ENCODE data around the gene WDR7. TPM values are rescaled to one million over a fixed set of nuclear protein-coding genes. Genes with fewer than 3 reads are reported as not detected.
"Not testable (repeated sequence)": the region's sequence is repeated elsewhere in the genome, so short reads cannot be mapped to it uniquely, and the experiment has no call there.

WDR7 gene
- total RNA-seq, 1 experiment from 2014 or later, result 11.0 TPM

- Histone ChIP-seq H3K27ac (no peak overlapping the region), H3K27me3 (replicated peaks) (no peaks in the 10 kb centered on the region), H3K36me3 (no peaks in the 10 kb centered on the region), H3K4me1 (replicated peaks) (peaks cover 17% of the 10 kb centered on the region), H3K9me3 (replicated peaks) (peaks cover 2% of the 10 kb centered on the region; the same call in 1 of the 2 replicates), H3K4me3 (no peak overlapping the region)
- no peak for DNase-seq (ENCODE audit: low read depth in 1 of 2, low spot score in 2 of 2)
These were observed 7.8 kb upstream of the WDR7 start for GRCh38 chr18:56643381-56643780.

GRCh38 chr18:56645415-56646016 lies 5.6 kb upstream of the WDR7 start:
- no peak for DNase-seq (ENCODE audit: low read depth in 1 of 2, low spot score in 2 of 2)

GRCh38 chr18:56647071-56647470 lies 4.1 kb upstream of the WDR7 start:
- Histone ChIP-seq H3K9me3 (replicated peaks) (no peaks in the 10 kb centered on the region), H3K36me3 (no peaks in the 10 kb centered on the region), H3K4me3 (no peak overlapping the region), H3K27ac (no peak overlapping the region), H3K4me1 (replicated peaks) (peaks cover 10% of the 10 kb centered on the region), H3K27me3 (replicated peaks) (no peaks in the 10 kb centered on the region)
- DNase-seq (ENCODE audit: low read depth in 1 of 2, low spot score in 2 of 2), result no peak

More at GRCh38 chr18:56645415-56646016, 5.6 kb upstream of the WDR7 start:
- Histone ChIP-seq H3K27ac (no peak overlapping the region), H3K27me3 (replicated peaks) (no peaks in the 10 kb centered on the region), H3K36me3 (no peaks in the 10 kb centered on the region), H3K4me1 (replicated peaks) (peaks cover 12% of the 10 kb centered on the region), H3K4me3 (no peak overlapping the region), H3K9me3 (replicated peaks) (no peaks in the 10 kb centered on the region)

GRCh38 chr18:56647951-56648893 lies 2.9 kb upstream of the WDR7 start:
- H3K27me3 ChIP-seq (replicated peaks), result no peaks in the 10 kb centered on the region
- no peak overlapping the region for H3K4me3 ChIP-seq
- no peak overlapping the region for H3K27ac ChIP-seq
- no peak for DNase-seq (ENCODE audit: low read depth in 1 of 2, low spot score in 2 of 2)
- no peaks in the 10 kb centered on the region for H3K36me3 ChIP-seq
- H3K9me3 ChIP-seq (replicated peaks), result no peaks in the 10 kb centered on the region
- peaks cover 9% of the 10 kb centered on the region for H3K4me1 ChIP-seq (replicated peaks)

- Histone ChIP-seq H3K27me3 (replicated peaks) (no peaks in the 10 kb centered on the region), H3K4me1 (replicated peaks) (peaks cover 9% of the 10 kb centered on the region), H3K36me3 (no peaks in the 10 kb centered on the region), H3K27ac (no peak overlapping the region), H3K4me3 (no peak overlapping the region), H3K9me3 (replicated peaks) (no peaks in the 10 kb centered on the region)
- DNase-seq (ENCODE audit: low read depth in 1 of 2, low spot score in 2 of 2), result no peak
These were observed 1.2 kb upstream of the WDR7 start for GRCh38 chr18:56649996-56650395.

GRCh38 chr18:56651771-56652092 lies 573 bp downstream of the WDR7 start:
- H3K27me3 ChIP-seq (replicated peaks), result no peaks in the 10 kb centered on the region
- H3K27ac ChIP-seq, result no peak overlapping the region
- H3K4me1 ChIP-seq (replicated peaks), result peaks cover 9% of the 10 kb centered on the region
- no peaks in the 10 kb centered on the region for H3K9me3 ChIP-seq (replicated peaks)
- DNase-seq (ENCODE audit: low read depth in 1 of 2, low spot score in 2 of 2), result no peak
- H3K36me3 ChIP-seq, result no peaks in the 10 kb centered on the region
- peak overlapping the region; percentile 64 for H3K4me3 ChIP-seq

- Histone ChIP-seq H3K36me3 (peaks cover 3% of the 10 kb centered on the region; the same call in 1 of the 2 replicates), H3K4me3 (no peak overlapping the region), H3K9me3 (replicated peaks) (no peaks in the 10 kb centered on the region), H3K4me1 (replicated peaks) (peaks cover 9% of the 10 kb centered on the region), H3K27ac (no peak overlapping the region), H3K27me3 (replicated peaks) (no peaks in the 10 kb centered on the region)
- no peak for DNase-seq (ENCODE audit: low read depth in 1 of 2, low spot score in 2 of 2)
These were observed 1.6 kb downstream of the WDR7 start for GRCh38 chr18:56652802-56653201.

- not testable (repeated sequence) for H3K9me3 ChIP-seq (replicated peaks); H3K4me1 ChIP-seq (replicated peaks); H3K4me3 ChIP-seq; H3K27me3 ChIP-seq (replicated peaks); DNase-seq (ENCODE audit: low read depth in 1 of 2, low spot score in 2 of 2); H3K27ac ChIP-seq; H3K36me3 ChIP-seq
These were observed 3.1 kb downstream of the WDR7 start for GRCh38 chr18:56654280-56654679.

- Histone ChIP-seq H3K36me3 (peaks cover 3% of the 10 kb centered on the region; the same call in 1 of the 2 replicates), H3K9me3 (replicated peaks) (no peaks in the 10 kb centered on the region), H3K4me1 (replicated peaks) (peaks cover 4% of the 10 kb centered on the region; the same call in 1 of the 2 replicates), H3K27ac (no peak overlapping the region), H3K27me3 (replicated peaks) (no peaks in the 10 kb centered on the region), H3K4me3 (no peak overlapping the region)
- no peak for DNase-seq (ENCODE audit: low read depth in 1 of 2, low spot score in 2 of 2)
These were observed 7.1 kb downstream of the WDR7 start for GRCh38 chr18:56658261-56658660.

GRCh38 chr18:56659111-56659510 lies 8.0 kb downstream of the WDR7 start:
- Histone ChIP-seq H3K27me3 (replicated peaks) (no peaks in the 10 kb centered on the region), H3K9me3 (replicated peaks) (no peaks in the 10 kb centered on the region), H3K36me3 (peaks cover 3% of the 10 kb centered on the region; the same call in 1 of the 2 replicates), H3K4me1 (replicated peaks) (peaks cover 4% of the 10 kb centered on the region; the same call in 1 of the 2 replicates), H3K27ac (no peak overlapping the region), H3K4me3 (no peak overlapping the region)
- no peak for DNase-seq (ENCODE audit: low read depth in 1 of 2, low spot score in 2 of 2)

- Histone ChIP-seq H3K9me3 (replicated peaks) (no peaks in the 10 kb centered on the region), H3K27me3 (replicated peaks) (no peaks in the 10 kb centered on the region), H3K27ac (no peak overlapping the region), H3K4me1 (replicated peaks) (peaks cover 4% of the 10 kb centered on the region; the same call in 1 of the 2 replicates), H3K36me3 (peaks cover 3% of the 10 kb centered on the region; the same call in 1 of the 2 replicates), H3K4me3 (no peak overlapping the region)
- no peak for DNase-seq (ENCODE audit: low read depth in 1 of 2, low spot score in 2 of 2)
These were observed 9.5 kb downstream of the WDR7 start for GRCh38 chr18:56660655-56661054.

GRCh38 chr18:56661360-56662062 lies 10.4 kb downstream of the WDR7 start:
- Histone ChIP-seq H3K9me3 (replicated peaks) (no peaks in the 10 kb centered on the region), H3K4me3 (no peak overlapping the region), H3K36me3 (peaks cover 3% of the 10 kb centered on the region; the same call in 1 of the 2 replicates), H3K27ac (no peak overlapping the region), H3K27me3 (replicated peaks) (no peaks in the 10 kb centered on the region), H3K4me1 (replicated peaks) (peaks cover 4% of the 10 kb centered on the region; the same call in 1 of the 2 replicates)
- no peak for DNase-seq (ENCODE audit: low read depth in 1 of 2, low spot score in 2 of 2)

- H3K4me3 ChIP-seq, result no peak overlapping the region
- no peak for DNase-seq (ENCODE audit: low read depth in 1 of 2, low spot score in 2 of 2)
- no peak overlapping the region for H3K27ac ChIP-seq
- no peaks in the 10 kb centered on the region for H3K27me3 ChIP-seq (replicated peaks)
- H3K36me3 ChIP-seq, result peaks cover 3% of the 10 kb centered on the region; the same call in 1 of the 2 replicates
- H3K9me3 ChIP-seq (replicated peaks), result no peaks in the 10 kb centered on the region
- peaks cover 4% of the 10 kb centered on the region; the same call in 1 of the 2 replicates for H3K4me1 ChIP-seq (replicated peaks)
These were observed 10.9 kb downstream of the WDR7 start for GRCh38 chr18:56662063-56662408.

Data from SJSA1 (cell line).